HG03045 (cell line): ENCODE data around the gene AFAP1.
"Not testable (repeated sequence)": the region's sequence is repeated elsewhere in the genome, so short reads cannot be mapped to it uniquely, and the experiment has no call there.

Experiments
- ATAC-seq: cut with Tn5 transposase; IDR thresholded peaks from one replicate; pipeline ENCODE4 v1.9.1; 2021; ENCODE audit warnings: mild to moderate bottlenecking, moderate library complexity; ENCODE audit not compliant: unreplicated experiment

The AFAP1 gene

DNA sequence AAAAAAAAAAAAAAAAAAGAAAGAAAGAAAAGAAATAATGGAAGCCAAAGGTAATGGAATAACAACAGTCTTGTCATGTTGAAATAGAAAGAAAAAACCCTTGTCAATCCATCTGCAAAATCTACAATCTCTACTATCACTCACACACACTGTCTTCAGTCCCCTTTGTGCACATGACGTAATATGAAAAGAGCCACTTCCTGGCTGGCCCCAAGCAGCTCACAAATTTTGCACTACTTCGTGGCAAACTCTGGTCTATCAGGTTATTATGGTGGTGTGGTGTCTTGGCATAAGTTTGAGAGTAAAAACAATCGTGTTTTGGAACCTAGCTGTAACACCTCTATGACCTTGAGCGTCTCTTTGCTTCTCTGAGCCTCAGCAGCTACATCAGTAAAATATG is 8.3 kb upstream of the AFAP1 start:
- no peak for ATAC-seq

DNA sequence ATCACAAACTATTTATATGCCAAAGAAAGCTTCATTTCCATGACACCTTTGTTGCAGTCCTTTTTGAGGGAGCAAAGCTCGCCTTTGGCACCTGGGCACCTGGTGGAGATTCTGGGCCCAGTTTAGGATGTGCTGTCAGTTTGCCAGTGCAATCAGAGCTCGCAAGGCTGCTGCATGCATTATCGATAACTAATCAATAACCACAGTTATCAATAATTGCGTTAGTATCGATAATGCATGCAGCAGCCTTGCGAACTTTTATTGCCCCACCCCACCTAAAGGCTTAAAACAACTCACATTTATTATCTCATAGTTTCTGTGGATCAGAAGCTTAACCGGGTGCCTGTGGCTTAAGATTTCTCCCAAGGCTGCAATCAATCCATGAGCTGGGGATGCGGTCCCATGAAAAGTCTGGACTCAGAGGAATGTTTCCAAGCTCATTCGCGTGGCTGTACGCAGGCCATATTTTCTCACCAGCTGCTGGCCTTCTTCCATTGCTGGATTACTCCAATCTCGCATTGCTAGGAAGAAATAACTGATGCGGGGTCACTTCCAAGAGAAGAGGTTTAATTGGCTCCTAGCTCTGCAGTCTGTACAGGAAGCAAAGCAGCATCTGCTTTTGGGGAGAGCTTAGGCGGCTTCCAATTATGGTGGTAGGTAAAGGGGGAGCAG is 6.2 kb upstream of the AFAP1 start:
- ATAC-seq: no peak

DNA sequence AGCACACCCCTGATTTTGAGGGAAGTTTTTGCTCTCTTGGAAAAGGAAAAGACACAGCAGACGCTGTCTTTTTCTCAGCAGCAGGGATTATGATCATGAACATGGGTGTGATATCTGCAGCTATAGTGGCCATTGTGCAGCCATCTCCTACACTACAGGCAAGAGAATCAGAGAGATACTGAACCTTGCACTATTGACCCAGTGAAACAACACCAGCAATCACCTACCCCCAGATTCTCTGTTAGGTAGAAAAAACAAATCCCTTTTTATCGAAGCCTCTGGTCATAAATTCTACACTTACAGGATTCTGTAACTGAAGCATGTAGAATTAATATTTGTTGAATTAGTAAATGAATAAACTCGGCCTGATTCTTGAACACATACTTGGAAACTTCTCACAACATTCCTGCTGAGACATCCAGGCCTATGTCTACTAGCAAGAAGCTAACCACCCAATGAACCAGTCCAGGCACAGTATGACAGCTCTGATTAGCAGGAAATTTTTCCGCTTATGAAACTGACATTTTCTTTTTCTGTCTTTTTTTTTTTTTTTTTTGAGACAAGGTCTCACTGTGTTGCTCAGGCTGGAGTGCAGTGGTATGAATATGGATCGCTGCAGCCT is 5.0 kb upstream of the AFAP1 start:
- no peak for ATAC-seq

DNA sequence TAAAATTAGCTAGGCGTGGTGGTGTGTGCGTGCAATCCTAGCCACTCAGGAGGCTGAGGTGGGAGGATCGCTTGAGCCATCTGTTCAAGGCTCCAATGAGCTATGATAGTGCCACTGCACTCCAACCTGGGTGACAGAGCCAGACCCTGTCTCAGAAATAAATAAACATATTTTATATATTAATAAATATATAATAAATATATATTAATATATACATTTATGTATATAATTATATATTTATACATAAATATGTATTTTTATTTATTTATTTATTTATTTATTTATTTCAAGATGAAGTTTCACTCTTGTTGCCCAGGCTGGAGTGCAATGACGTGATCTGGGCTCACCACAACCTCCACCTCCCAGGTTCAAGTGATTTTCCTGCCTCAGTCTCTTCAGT is 4.0 kb upstream of the AFAP1 start:
- ATAC-seq: not testable (repeated sequence)

DNA sequence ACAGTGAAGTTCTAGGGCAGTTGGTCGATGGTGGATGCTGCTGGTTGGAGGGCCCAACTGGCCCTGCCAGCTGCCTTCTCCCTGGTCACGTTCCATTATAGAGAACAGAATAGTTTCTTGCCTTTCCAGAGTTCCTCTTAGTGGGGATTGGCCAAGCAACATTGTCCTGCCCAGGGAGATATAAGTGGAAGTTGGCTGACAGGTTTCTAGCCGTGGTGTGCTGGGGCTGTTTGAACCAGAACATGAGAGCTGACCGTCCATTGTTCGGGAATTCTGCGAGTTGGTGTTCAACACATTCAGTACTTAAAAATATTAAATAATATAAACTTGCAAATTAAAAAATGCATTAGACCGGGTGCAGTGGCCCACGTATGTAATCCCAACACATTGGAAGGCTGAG is 3.5 kb upstream of the AFAP1 start:
- no peak for ATAC-seq

DNA sequence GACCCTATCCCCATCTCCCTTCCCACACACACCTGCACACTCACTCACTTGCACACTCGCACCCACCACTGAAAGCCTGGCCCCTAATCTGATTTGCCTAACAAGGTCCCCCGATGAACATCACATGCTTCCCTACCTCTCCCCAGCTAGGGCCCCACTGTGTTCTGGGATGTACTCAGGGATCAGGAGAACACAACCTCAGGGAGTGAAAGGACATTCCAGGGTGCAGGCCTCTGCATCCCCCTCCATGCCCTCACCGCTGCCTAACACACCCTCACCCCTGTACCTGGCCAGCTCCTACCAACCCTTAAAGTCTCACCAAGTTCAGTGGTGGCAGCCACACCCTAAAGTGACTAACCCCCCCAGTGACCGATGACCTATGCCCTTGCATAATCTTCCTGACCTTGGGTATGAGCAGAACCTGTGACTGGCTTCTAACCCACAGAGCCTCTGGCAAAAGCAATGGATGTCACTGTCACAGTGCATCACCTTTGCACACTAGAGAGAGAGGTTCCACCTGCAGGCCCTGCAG is 2.4 kb upstream of the AFAP1 start:
- ATAC-seq: no peak

DNA sequence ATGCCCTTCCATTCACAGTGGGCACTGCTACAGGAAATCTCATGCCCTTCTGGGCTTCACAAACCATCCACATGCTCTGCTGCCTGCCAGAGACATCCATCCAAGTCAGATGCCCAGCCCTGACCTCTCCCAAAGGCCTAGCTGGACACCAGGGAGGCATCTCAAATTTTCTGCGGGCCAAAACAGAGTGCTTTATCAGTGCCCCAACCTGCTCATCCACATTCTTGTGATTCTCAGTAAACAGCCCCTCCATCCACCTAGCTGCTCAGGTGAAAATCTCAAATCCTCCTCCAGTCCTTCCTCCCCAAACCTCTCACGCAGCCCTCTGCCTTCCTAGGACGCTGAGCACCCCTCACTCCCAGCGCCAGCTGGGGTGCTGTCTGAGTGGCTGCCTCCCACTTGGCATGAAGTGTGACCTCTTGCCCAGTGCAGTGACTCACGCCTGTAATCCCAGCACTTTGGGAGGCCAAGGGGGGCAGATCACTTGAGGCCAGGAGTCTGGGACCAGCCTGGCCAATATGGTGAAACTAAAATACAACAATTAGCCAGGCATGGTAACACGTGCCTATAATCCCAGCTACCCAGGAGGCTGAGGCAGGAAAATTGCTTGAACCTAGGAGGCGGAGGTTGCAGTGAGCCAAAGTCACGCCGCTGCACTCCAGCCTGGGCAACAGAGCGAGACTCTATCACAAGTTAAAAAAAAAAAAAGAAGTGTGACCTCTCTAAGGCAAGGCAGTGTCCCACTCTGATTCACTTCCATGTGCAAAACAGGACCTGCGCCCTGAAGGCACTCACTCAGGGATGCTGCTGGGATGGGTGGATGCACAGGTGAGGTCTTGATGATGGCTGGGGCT is 1.7 kb upstream of the AFAP1 start:
- no peak for ATAC-seq

DNA sequence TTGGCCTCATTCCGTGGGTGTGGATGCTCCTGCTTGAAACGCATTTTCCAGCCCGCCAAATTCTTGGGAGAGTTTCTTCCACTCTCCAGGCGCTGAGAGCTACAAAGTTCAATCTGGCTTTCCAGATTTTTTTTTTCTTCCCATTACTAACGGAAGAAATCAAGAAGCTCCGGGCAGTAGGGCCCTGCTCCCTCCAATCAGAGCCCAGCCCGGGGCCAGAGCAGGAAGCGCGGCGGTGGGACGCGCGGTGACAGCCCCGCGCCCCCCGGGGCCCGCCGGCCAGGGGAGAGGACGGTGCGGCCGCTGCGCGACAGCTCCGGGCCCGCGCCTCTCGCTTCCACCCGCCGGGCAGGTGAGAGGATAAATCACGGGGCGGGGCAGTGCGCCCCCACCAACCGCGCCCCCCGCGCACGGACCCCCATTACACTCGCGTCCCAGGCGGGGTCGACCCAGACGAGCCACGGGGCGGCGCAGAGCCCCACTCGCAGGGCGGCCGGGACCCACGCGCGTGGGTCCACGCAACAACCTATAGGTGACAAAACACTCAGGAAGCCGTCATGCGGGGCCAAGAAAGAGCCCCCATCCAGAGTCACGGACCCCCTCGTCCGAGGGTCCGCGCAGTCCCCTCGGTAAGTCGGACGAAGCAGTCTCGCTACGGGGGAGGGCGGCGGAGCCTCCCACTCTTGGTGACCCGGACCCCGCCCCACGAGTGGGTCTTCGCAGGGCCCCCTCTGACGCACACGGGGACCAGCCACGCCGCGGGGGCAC is 868 bp downstream of the AFAP1 start:
- ATAC-seq: no peak

DNA sequence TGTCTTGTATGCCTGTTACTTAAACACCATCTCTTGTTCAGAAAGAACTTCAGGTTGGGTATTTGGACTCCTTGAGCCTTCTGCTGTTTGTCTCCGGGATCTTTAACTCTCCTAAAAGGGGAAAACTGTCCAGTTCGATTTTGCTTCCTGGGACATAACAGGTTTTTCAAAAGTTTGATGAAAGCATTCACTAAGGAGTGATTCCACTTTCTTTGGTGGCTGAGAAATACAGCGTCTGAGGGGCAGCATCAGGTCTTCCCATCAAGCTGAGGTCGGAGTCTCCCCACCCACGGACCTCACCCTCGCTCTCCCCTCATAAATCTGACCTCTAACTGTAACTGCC is 1.4 kb downstream of the AFAP1 start:
- ATAC-seq: no peak

DNA sequence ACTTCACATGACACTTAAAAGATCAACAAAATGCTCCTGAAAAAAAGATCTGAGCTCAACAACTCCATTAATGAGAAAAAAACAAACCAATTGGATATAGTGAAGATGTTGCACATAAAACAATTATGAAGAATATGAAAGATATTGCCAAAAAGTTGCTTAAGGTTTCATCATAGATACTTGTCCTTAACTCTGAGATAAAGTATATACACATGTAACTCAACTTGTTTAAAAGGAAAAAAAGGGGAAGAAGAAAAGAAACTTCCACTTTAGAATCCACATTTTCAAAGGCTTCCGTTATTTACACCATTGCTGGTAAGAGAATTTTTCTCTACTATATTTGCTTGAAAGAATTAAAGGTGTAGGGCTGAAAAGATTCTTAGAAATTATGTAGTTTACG is 2.7 kb downstream of the AFAP1 start:
- no peak for ATAC-seq

DNA sequence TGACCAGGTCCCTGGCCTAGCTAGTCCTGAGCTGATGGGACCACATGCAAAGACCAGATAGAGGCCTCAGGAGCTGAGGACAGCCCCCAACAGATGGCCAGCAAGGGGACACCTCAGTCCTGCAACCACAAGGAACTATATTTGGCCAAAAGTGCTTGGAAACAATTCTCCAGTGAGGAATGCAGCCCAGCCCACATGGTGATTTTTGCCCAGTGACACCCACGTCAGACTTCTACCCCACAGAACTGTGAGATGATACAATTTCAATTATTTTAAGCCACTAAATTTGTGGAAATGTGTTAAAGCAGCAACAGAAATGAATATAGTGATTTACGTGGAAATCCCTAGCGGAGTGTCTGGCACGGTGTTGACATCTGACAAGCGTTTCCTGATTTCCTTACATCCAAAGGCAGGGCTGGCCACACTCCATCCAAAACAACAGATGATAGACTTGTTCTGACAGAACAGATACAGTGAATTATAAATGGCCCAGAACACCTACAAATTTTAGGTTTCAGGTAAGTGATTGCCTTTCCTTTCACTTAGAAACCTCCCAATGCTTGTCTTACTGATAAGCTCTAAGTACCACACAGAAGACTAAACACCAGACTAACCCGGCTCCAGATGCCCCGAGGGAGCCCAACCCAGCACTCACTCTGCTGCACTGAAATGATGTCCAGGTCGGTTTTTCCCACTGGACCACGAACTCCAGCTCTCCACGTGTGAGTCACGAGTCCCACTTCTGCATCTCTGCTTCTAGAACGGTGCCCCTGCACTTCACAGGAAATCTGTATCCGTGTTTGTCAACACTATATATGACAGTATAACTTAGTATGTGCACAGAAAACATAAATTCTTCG is 5.8 kb downstream of the AFAP1 start:
- no peak for ATAC-seq

DNA sequence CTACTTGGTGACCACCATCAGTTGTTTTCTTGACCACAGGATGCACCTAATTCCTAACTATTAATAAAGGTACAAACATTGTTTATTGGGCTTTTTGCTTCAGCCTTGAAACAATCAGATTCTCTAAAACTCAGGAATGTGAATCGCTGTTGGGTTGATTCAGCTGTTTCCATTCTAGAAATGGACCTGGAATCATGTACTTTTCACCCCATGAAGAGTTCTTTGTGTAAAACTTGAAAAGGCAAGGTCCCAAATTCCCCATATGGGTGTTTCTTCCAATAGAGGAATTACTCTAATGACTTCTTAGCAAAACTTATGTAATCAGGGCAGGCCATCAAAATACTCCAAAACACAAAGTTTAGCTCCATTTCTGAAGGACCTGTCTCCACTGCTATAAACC is 7.4 kb downstream of the AFAP1 start:
- no peak for ATAC-seq

DNA sequence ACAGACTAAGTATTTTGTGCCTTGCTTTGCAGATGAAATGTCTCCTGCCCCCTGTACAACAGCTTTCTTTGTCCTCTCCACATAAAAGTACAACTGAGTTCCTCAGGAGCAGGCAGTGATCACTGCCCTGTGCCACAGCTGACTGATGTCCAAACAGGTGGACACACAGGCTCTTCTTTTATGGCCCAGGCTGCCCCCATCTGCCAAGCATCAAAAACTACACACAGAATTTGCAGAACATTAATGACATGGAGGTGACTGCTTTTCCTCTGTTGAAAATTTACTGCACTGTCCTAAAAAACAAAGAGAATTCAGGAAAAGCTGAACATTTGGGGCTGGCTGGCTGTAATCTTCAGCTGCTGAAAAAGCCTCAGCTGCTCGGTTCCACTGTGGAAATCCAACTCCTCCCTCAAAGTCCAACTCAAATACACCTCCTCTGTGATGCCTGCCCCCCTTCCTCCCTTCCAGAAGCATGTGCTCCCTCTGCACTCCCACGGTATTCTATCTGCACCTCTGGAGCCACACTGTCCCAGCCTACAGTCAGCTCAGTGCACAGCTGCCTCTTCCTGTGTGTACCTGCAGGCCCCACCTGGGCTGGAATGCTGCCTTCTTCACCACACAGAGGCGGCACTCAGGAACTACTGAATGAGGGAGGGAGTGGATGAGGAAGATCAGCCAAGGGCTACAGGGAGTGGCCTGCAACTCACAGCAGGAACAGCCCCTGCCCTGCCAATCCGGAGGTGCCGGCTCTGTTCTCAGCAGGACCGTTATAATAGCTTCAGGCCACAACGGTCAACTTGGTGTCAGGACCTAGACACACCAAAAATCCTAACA is 10.3 kb downstream of the AFAP1 start:
- ATAC-seq: no peak

DNA sequence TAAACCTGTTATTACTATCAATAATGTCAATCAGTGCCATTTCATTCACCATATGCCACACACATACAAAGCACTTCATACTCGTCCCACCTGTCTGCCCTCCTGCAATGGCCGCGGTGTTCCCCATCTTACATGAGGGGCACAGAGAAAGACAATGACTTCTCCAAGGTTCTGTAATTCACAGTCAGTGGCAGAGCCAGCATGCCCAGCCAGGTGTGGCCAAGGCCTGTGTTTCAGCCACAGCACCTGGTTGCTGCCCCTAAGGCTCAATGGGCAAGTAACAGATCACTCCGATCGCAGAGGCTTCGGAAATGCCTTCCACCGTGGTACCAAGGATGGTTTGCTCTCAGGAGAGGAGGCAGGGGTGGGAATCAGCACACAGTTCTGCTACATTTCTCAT is 10.9 kb downstream of the AFAP1 start:
- no peak for ATAC-seq

DNA sequence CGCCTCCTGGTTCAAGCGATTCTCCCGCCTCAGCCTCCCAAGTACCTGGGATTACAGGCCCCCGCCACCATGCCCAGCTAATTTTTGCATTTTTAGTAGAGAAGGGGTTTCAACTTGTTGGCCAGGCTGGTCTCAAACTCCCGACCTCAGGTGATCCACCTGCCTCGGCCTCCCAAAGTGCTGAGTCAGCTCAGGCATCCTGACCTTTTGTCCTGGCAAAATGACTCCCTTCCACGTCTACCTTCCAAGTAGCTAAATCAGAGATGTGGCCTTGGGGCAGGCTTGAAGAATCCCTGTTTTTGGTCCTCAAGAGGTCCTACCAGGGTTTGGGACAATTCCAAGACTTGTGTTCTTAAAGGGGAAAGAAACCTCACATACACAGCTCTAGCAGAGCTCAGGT is 12.8 kb downstream of the AFAP1 start:
- ATAC-seq: no peak

DNA sequence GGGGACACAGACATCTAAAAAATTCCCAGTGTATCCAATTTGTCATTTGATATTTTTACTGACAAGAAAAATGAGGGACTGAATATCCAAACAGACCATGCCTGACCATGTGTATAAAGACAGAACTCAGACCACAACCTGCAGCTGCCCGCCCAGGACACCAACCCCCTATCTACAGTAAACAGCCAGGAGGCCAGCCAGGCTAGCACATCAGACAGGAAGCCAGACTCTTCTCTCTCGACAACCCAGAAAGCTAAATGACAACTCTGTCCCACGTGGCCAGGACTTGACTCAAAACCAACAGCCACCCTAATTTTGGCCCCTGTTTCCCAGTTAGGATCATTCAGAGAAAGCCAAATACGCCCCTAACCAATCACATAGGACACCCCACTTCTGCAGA is 15.1 kb downstream of the AFAP1 start:
- ATAC-seq: no peak

DNA sequence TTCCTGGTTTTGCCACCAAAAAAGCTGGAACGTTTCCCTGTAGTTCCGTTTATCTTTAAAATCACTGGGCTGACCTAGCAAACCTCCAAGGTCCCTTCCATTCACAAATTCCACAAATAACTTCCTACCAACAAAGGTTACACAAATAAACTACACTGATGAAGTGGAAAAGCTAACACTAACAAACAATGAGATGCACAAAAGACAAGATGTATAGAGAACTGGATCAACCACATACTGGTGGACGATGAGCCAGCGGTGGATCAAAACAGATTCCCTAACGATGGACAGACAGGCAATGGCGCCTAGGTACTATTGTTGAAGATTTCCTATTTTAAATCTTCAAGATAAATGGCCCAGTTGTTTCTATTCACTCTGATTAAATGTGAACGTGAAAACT is 15.5 kb downstream of the AFAP1 start:
- no peak for ATAC-seq

DNA sequence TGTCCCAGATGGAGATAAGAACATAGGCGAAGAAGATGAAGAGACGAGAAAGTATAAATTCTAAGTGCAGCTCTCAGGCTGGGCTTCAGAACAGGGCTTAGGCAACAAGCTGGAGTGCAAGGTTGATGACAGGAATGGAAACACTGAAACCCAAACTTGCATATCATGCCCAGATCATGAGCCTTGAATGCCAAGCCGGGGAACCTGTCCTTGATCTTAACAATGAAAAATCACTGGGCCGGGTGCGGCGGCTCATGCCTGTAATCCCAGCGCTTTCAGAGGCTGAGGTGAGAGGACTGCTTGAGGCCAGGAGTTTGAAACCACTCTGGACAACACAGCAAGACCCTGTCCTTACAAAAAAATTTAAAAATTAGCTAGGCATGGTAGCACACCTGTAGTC is 17.2 kb downstream of the AFAP1 start:
- no peak for ATAC-seq

DNA sequence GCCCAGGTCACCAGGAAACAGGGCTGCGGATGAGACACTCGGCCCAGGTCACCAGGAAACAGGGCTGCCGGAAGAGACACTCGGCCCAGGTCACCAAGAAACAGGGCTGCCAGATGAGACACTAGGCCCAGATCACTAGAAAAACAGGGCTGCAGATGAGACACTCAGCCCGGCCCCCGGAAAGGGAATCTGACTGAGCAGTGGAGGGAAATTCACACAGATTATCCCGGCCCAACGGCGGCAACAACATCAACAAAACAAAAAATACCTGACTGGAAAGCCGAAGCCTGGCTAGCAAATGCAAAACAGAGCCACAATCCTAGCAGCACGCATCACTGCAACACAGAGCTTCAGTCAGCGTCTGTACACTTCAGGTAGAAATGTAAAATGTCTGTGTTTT is 20.7 kb downstream of the AFAP1 start:
- ATAC-seq: no peak
